Globus pallidus (tissue), 1 donor: ENCODE data around the gene GTF2H4.
"Not testable (repeated sequence)": the region's sequence is repeated elsewhere in the genome, so short reads cannot be mapped to it uniquely, and the experiment has no call there.

ENCODE experiments used
- DNase-seq: peaks from one replicate; pipeline ENCODE4 v3.0.0-alpha.2; 2015; ENCODE audit warnings: low spot score

GTF2H4 gene

DNA sequence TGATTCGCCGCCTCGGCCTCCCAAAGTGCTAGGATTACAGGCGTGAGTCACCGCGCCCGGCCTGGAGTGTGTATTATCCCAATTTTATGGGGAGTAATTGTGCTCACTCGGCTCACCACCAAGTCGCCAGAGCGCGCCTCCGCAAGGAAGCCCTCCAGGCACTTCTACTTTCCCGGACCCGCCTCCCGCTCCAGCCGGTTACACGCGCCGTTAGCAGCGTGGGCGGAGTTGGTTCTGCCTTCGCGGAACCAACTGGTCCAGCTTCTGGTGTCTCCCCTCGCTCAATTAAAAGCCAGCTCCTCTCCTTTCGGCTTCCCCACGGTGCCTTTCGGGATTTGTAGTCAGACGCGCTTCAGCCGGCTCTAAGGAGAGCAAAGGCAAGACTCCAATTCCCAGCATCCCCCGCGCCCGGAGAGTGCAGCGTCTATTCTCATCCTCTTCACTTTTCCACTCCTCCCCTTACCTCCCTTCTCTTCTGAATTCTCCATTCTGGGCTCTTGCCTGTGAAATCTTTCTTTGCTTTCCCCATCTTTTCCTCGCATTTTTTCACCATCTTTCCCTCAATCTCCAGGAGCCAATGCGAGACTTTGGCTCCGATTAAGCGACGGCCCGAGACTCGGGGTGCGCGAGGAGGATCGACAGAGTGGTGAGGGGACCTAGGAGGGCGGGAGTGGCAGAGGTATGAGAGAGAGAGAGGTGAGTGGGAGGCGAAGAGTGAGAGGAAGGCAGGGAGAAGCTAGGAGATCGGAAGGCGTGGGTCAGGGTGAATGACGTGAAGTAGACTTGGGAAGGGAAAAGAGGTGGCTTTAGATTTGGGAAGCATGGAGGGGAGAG lies at the start of gene GTF2H4:
TSS of gene GTF2H4 (plus strand) at position 450 of the 834 bp plus-strand sequence.
- peak; percentile 97 for DNase-seq

- DNase-seq, result not testable (repeated sequence)
These were observed 48.3 kb upstream of the GTF2H4 start for GRCh38 chr6:30859726-30860125.

GRCh38 chr6:30861257-30862048 lies 46.6 kb upstream of the GTF2H4 start:
- DNase-seq, result no peak

- DNase-seq, result no peak
These were observed 45.7 kb upstream of the GTF2H4 start for GRCh38 chr6:30862156-30862875.

GRCh38 chr6:30864325-30864724 lies 43.7 kb upstream of the GTF2H4 start:
- DNase-seq, result no peak

DNA sequence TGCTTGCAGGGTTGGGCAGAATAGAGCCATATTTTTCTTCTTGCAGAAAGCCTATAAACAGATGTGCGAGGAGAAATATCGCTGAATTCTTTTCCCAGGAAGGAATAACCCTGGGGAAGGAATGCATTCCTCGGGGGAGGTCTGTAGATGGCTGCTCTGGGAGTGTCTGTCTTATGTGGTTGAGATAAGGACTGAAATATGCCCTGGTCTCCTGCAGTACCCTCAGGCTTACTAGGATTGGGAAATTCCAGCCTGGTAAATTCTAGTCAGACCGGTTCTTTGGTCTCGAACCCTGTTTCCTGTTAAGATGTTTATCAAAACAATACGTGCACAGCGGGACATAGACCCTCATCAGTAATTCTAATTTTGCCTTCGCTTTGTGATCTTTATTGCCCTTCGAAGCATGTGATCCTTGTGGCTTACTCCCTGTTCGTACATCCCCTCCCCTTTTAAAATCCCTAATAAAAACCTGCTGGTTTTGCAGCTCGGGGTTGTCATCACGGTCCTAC lies 38.7 kb upstream of the GTF2H4 start:
- DNase-seq, result not testable (repeated sequence)

DNA sequence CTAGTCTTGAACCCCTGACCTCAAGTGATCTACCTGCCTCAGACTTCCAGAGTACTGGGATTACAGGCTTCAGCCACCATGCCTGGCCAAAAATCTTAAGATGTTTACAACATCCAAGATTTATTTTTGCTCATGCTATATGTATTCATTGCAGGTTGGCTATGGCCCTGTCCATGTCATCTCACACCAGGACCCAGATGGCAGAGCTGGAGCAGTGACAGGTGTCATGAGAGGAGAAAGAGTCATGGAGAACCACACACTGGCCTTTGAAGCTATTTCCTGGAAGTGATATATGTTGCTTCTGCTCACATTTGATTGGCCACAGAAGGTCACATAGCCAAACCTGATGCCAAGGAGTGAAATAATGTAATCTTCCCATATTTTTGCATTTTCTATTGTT lies 37.5 kb upstream of the GTF2H4 start:
- no peak for DNase-seq

GRCh38 chr6:30871592-30872183 lies 36.3 kb upstream of the GTF2H4 start:
- DNase-seq, result no peak

DNA sequence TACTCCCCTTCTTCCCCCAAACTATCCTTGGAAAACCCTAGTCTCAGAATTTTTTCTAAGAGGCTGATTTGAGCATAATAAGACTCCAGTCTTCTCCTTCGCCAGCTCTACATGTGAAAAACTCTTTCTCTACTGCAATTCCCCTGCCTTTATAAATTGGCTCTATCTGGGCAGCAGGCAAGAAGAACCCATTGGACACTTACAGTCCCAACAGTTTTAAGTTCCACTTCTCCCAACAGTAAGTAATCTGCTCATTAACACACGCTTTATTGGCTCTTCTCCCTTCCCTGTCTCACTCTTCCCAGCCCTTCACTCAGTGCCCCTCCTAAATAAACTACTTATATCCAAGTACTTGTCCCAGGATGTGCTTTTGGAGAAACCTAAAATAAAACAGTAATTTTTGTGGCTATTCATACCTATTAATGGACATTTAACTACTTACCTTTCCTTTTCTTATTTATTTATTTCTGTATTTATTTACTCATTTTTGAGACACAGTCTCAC lies 34.8 kb upstream of the GTF2H4 start:
- no peak for DNase-seq

- not testable (repeated sequence) for DNase-seq
These were observed 34.2 kb upstream of the GTF2H4 start for GRCh38 chr6:30873795-30874194.

- no peak for DNase-seq
These were observed 32.6 kb upstream of the GTF2H4 start for GRCh38 chr6:30875244-30876038.

- no peak for DNase-seq
These were observed 31.8 kb upstream of the GTF2H4 start for GRCh38 chr6:30876039-30876730.

GRCh38 chr6:30877419-30878262 lies 30.4 kb upstream of the GTF2H4 start:
- peak; percentile 88 for DNase-seq

DNA sequence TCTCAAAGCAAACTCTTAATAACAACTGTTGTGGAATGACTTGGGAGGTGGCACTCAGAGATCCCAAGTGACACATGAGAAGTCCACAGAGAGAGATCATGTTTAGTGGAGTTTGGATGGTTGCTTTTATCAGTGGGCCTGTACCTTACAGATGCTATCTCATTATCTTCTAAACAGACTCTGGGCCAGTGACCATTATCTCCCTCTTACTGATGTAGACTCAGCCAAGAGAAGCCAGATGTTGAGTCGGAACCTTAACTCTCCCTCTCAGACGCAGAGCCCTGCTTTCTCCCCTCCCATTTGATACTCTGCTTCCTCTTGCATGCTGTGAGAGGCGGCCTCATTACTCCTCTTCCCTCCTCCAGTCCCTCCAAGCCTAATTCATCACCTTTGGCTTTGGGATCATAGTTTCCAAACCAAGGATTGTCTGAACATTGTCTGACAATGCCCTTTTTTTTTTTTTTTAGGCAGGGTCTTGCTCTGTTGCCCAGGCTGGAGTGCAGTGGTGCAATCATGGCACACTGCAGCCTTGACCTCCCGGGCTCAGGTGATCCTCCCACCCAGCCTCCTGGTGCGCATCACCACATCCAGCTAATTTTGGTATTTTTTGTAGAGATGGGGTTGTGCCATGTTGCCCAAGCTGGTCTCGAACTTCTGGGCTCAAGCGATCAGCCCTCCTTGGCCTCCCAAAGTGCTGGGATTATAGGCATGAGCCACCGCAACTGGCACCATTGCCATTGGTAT lies 28.2 kb upstream of the GTF2H4 start:
- DNase-seq, result no peak

DNA sequence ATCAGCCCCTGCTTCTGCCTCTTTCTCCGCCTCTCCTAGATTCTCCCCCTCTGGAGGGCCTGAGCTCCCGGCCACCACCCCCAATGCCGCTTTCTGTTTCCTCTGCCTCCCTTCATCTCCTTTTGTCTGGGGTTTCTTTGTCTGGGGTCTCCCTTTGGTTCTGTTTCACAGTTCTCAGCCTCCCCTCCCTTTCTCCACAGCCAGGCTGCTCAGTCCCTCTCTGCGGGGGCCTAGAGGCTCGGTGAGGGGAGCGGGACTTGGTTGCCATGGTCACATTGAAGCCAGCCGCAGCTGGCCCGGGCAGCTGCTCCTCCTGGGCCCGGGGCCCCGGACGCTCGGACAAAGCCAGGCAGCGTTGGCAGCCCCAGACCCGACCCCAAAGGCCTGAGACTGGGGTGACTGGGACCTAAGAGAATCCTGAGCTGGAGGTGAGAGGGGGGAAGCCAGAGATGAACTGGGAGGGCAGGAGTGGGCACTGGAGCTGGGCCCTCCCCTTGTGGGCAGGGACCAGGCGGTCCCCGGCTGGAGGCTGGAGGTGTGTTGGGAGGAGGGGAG lies 27.2 kb upstream of the GTF2H4 start:
- peak; percentile 77 for DNase-seq

- peak; percentile 60 for DNase-seq
These were observed 26.4 kb upstream of the GTF2H4 start for GRCh38 chr6:30881392-30882203.

- DNase-seq, result no peak
These were observed 25.7 kb upstream of the GTF2H4 start for GRCh38 chr6:30882204-30882758.
